ENCODE results near the gene RBM17. TPM values are rescaled to one million over a fixed set of nuclear protein-coding genes. Genes with fewer than 3 reads are reported as not detected.

The RBM17 gene
- total and polyA plus RNA-seq, 2 of the 13 experiments (the other 11 are each of a cell fraction or from before 2014, with no cell fraction given): 30.7 to 77.5 TPM

- TF ChIP-seq, protein P1, sequence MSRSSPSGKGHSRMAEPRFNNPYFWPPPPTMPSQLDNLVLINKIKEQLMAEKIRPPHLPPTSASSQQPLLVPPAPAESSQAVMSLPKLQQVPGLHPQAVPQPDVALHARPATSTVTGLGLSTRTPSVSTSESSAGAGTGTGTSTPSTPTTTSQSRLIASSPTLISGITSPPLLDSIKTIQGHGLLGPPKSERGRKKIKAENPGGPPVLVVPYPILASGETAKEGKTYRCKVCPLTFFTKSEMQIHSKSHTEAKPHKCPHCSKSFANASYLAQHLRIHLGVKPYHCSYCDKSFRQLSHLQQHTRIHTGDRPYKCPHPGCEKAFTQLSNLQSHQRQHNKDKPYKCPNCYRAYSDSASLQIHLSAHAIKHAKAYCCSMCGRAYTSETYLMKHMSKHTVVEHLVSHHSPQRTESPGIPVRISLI (CRISPR knock-in tag; IDR thresholded peaks at IDR 0.05; ENCODE audit: borderline replicate concordance): 0 out of 2 replicates have a peak, but pooled peaks have one; percentile 20
These were observed 55.8 kb downstream of the RBM17 start (continued) for GRCh38 chr10:6144406-6145165.

DNA sequence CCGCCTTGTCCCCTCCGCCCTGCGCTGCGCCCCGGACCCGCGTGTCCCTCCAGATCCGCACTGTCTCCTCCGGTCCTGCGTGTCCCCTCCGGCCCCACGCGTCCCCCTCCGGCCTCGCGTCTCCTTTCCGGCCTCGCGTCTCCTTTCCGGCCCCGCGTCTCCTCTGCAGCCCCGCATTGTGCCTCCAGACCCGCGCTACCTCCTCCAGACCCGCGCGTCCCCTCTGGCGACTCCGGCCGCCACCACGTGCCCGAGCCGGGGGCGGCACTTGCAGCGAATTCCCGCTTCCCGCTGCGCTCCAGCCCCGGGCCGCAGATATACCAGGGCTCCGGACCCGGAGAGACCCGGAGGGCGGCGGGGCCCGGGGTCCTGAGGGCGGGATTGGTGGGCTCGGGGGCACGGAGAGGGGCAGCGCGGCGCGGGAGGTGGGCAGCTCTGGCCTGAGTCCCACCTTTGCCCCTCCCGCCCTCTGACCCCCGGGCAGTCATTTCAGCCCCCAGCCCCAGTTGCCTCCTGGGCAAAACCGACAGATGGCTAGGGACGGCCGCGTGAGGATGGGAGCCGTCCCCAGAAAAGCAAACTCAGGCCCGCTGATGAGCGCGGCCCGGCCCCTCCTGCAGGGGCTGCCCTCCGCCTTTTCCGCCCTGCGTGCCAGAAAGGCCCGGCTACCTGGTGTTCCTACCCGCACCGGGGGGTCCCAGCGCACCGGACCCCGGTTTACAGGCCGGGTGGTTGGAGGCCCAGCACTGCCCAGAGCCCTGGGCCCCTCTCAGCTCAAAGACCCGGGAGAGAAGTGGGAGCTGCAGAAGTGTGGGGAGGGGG lies 56.5 kb downstream of the RBM17 start:
- in situ Hi-C loops (cut with HindIII; ENCODE audit: extremely low pct_ligation_motif_present, low pct_unique_long_range_greater_than_20kb): no loop called here
- Histone ChIP-seq H3K79me2 (ENCODE audit: insufficient read depth, low read length) (no peaks in the 10 kb centered on the region), H3K4me3 (replicated peaks in 1 of 3; ENCODE audit: insufficient read depth in 1 of 3, low read depth in 2 of 3, low read length in 3 of 3) (peak overlapping the region; percentile 48 to 64 (median 51); a peak in 3 of 6 replicates), H4K20me1 (ENCODE audit: insufficient read depth, low read length) (no peaks in the 10 kb centered on the region; the same call in 1 of the 2 replicates), H3K9ac (ENCODE audit: insufficient read depth, low read depth, low read length) (no peak overlapping the region), H3K36me3 (replicated peaks in 1 of 2; ENCODE audit: control insufficient read depth in 1 of 2, insufficient read depth in 2 of 2, low read length in 2 of 2) (no peaks in the 10 kb centered on the region), H3K4me1 (ENCODE audit: insufficient read depth, low read length) (peaks cover 45% of the 10 kb centered on the region), H2AFZ (ENCODE audit: low read length) (no peak overlapping the region), H3K9me3 (ENCODE audit: low read length) (no peaks in the 10 kb centered on the region), H3K4me2 (ENCODE audit: low read depth, low read length) (peak overlapping the region; percentile 83), H3K27me3 (ENCODE audit: control insufficient read depth in 1 of 2, insufficient read depth in 2 of 2, low read length in 2 of 2) (peaks cover 2 to 49% of the 10 kb centered on the region in 2 experiments; a peak in 4 of 5 replicates), H3K27ac (ENCODE audit: extremely low read length, insufficient read depth, low read length) (no peak overlapping the region)
- intact Hi-C loops (cut with micrococcal nuclease; ENCODE audit: unreplicated experiment): no loop called here
- DNase-seq (ENCODE audit: low spot score): no peak
- ChIA-PET POLR2A (no interaction called here), CTCF (ENCODE audit: low intra/inter-chr PET ratio, low total read pairs) (no interaction called here)
- no peak for FAIRE-seq
- ATAC-seq: peak; percentile 7; the same call in 2 of the 3 replicates
- no TSS peak for BruUV-seq (replicated peaks)
- 38% methylated on average over 52 of the region's 76 CpGs for WGBS (ENCODE audit: low lambda C conversion rate)
- TF ChIP-seq, protein P2, sequence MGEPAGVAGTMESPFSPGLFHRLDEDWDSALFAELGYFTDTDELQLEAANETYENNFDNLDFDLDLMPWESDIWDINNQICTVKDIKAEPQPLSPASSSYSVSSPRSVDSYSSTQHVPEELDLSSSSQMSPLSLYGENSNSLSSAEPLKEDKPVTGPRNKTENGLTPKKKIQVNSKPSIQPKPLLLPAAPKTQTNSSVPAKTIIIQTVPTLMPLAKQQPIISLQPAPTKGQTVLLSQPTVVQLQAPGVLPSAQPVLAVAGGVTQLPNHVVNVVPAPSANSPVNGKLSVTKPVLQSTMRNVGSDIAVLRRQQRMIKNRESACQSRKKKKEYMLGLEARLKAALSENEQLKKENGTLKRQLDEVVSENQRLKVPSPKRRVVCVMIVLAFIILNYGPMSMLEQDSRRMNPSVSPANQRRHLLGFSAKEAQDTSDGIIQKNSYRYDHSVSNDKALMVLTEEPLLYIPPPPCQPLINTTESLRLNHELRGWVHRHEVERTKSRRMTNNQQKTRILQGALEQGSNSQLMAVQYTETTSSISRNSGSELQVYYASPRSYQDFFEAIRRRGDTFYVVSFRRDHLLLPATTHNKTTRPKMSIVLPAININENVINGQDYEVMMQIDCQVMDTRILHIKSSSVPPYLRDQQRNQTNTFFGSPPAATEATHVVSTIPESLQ (CRISPR knock-in tag; conservative IDR thresholded peaks at IDR 0.05): no peak
- TF ChIP-seq ZFP91 (CRISPR knock-in tag; IDR thresholded peaks at IDR 0.05; ENCODE audit: borderline replicate concordance) (0 out of 2 replicates have a peak, but pooled peaks have one; percentile 19), ARNTL (CRISPR knock-in tag; IDR thresholded peaks at IDR 0.05) (no peak), ZNF597 (CRISPR knock-in tag; IDR thresholded peaks at IDR 0.05) (no peak), GTF2F1 (IDR thresholded peaks at IDR 0.05; ENCODE audit: low read length) (no peak), MAX (IDR thresholded peaks at IDR 0.05) (peak; percentile 25; the same call in 1 of the 2 replicates)
- TF ChIP-seq, protein P3, sequence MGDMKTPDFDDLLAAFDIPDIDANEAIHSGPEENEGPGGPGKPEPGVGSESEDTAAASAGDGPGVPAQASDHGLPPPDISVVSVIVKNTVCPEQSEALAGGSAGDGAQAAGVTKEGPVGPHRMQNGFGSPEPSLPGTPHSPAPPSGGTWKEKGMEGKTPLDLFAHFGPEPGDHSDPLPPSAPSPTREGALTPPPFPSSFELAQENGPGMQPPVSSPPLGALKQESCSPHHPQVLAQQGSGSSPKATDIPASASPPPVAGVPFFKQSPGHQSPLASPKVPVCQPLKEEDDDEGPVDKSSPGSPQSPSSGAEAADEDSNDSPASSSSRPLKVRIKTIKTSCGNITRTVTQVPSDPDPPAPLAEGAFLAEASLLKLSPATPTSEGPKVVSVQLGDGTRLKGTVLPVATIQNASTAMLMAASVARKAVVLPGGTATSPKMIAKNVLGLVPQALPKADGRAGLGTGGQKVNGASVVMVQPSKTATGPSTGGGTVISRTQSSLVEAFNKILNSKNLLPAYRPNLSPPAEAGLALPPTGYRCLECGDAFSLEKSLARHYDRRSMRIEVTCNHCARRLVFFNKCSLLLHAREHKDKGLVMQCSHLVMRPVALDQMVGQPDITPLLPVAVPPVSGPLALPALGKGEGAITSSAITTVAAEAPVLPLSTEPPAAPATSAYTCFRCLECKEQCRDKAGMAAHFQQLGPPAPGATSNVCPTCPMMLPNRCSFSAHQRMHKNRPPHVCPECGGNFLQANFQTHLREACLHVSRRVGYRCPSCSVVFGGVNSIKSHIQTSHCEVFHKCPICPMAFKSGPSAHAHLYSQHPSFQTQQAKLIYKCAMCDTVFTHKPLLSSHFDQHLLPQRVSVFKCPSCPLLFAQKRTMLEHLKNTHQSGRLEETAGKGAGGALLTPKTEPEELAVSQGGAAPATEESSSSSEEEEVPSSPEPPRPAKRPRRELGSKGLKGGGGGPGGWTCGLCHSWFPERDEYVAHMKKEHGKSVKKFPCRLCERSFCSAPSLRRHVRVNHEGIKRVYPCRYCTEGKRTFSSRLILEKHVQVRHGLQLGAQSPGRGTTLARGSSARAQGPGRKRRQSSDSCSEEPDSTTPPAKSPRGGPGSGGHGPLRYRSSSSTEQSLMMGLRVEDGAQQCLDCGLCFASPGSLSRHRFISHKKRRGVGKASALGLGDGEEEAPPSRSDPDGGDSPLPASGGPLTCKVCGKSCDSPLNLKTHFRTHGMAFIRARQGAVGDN (CRISPR knock-in tag; IDR thresholded peaks at IDR 0.05): peak; percentile 56; the same call in 1 of the 2 replicates

Data from HepG2 (cell line).